H1 (cell line): ENCODE results near the gene CENPP. TPM values are rescaled to one million over a fixed set of nuclear protein-coding genes. Genes with fewer than 3 reads are reported as not detected.

Experiments used
- CTCF ChIA-PET: fragments of 300-600 bp; sonication (Branson Sonifier 250); formaldehyde crosslinking; loops from one replicate; lab custom pipeline; 2021; ENCODE audit not compliant: partially characterized antibody; lab: Charles Lee
- POLR2A ChIA-PET: fragments of 300-600 bp; sonication (Branson Sonifier 250); formaldehyde crosslinking; loops from one replicate; lab custom pipeline; 2021; ENCODE audit warnings: inconsistent platforms; ENCODE audit not compliant: partially characterized antibody; lab: Charles Lee
- DNase-seq, 2 experiments: peaks; one replicate each; pipeline versions ENCODE4 v3.0.0 to v3.0.0-alpha.2; 2010 to 2022; ENCODE audit warnings: low spot score in 2 of 2, low read depth in 1 of 2, mixed read lengths in 1 of 2
- FAIRE-seq: peaks from 2 replicates; lab custom pipeline; 2011; peaks lifted over from hg19 to GRCh38; lab: Jason Lieb, UNC
- H2AFZ ChIP-seq: 2 replicates; pipeline ENCODE4 v1.8.1; 2012; ENCODE audit warnings: low read length, inconsistent platforms
- H2AK5ac ChIP-seq: 2 replicates; pipeline ENCODE4 v1.6.1; 2013; ENCODE audit warnings: low read depth, low read length
- H2BK120ac ChIP-seq: replicated peaks from 2 replicates; pipeline ENCODE3; 2013; ENCODE audit warnings: low read depth, low read length, inconsistent platforms
- H2BK12ac ChIP-seq: 2 replicates; pipeline ENCODE4 v1.6.1; 2013; ENCODE audit warnings: low read depth, low read length
- H2BK15ac ChIP-seq: 2 replicates; pipeline ENCODE4 v1.6.1; 2013; ENCODE audit warnings: low read length
- H2BK20ac ChIP-seq: 2 replicates; pipeline ENCODE4 v1.6.1; 2013; ENCODE audit warnings: low read length
- H2BK5ac ChIP-seq: 2 replicates; pipeline ENCODE4 v1.6.1; 2013; ENCODE audit warnings: low read depth, low read length
- H3K14ac ChIP-seq: 2 replicates; pipeline ENCODE4 v1.6.1; 2013; ENCODE audit warnings: inconsistent platforms; ENCODE audit not compliant: insufficient read length
- H3K18ac ChIP-seq: 2 replicates; pipeline ENCODE4 v1.6.1; 2013; ENCODE audit warnings: low read length; ENCODE audit errors: extremely low read depth
- H3K23ac ChIP-seq: 2 replicates; pipeline ENCODE4 v1.6.1; 2013; ENCODE audit warnings: inconsistent platforms; ENCODE audit not compliant: insufficient read length
- H3K23me2 ChIP-seq: 2 replicates; pipeline ENCODE4 v1.6.1; 2013; ENCODE audit warnings: low read depth, low read length
- H3K27ac ChIP-seq: 2 replicates; pipeline ENCODE4 v1.6.1; 2011; ENCODE audit warnings: low read depth, low read length, inconsistent platforms
- H3K27me3 ChIP-seq, 4 experiments: replicated peaks in 1 of 4; 1 replicate in 1 of 4; 2 replicates in 3 of 4; pipeline versions ENCODE4 v1.6.1 to v1.8.1; 2011 to 2013; ENCODE audit warnings: low read length in 3 of 4, mild to moderate bottlenecking in 3 of 4, inconsistent platforms in 2 of 4, mixed read lengths in 2 of 4, moderate library complexity in 1 of 4; ENCODE audit not compliant: control insufficient read depth in 3 of 4, insufficient read depth in 3 of 4; ENCODE audit errors: extremely low read depth in 1 of 4
- H3K36me3 ChIP-seq, 4 experiments: 2 replicates each; pipeline versions ENCODE4 v1.6.1 to v1.8.1; 2011 to 2013; ENCODE audit warnings: mild to moderate bottlenecking in 4 of 4, low read length in 3 of 4, moderate library complexity in 2 of 4, control low read depth in 1 of 4, inconsistent platforms in 1 of 4; ENCODE audit not compliant: insufficient read depth in 4 of 4, control insufficient read depth in 2 of 4
- H3K4ac ChIP-seq: replicated peaks from 2 replicates; pipeline ENCODE3; 2013; ENCODE audit warnings: low read length, low read depth, mixed read lengths, inconsistent platforms; ENCODE audit not compliant: insufficient read length
- H3K4me1 ChIP-seq, 4 experiments: replicated peaks in 1 of 4; 1 replicate in 1 of 4; 2 replicates in 3 of 4; pipeline versions ENCODE4 v1.6.1 to v1.8.1; 2011 to 2013; ENCODE audit warnings: low read length in 3 of 4, inconsistent platforms in 2 of 4, mixed read lengths in 1 of 4; ENCODE audit not compliant: insufficient read depth in 4 of 4, control insufficient read depth in 3 of 4
- H3K4me2 ChIP-seq, 2 experiments: 2 replicates each; pipeline versions ENCODE4 v1.6.1 to v1.8.1; 2011 to 2013; ENCODE audit warnings: low read depth in 2 of 2, low read length in 2 of 2, control low read depth in 1 of 2, inconsistent platforms in 1 of 2, mild to moderate bottlenecking in 1 of 2; ENCODE audit not compliant: insufficient read depth in 1 of 2
- H3K4me3 ChIP-seq, 4 experiments: fragments of 200-600, 300-600 bp in 1 of 4; sonication (generic), shearing (Covaris generic), sonication (Bioruptor Twin) in 1 of 4; 2 replicates each; pipeline versions ENCODE4 v1.5.1 to v1.8.1; 2011 to 2016; ENCODE audit warnings: low read length in 4 of 4, low read depth in 3 of 4, control low read depth in 2 of 4, inconsistent platforms in 2 of 4, mild to moderate bottlenecking in 2 of 4, mixed read lengths in 1 of 4, moderate library complexity in 1 of 4; ENCODE audit not compliant: insufficient read depth in 2 of 4; ENCODE audit errors: extremely low read depth in 1 of 4
- H3K56ac ChIP-seq: replicated peaks from 2 replicates; pipeline ENCODE3; 2013; ENCODE audit warnings: low read depth, mild to moderate bottlenecking, mixed read lengths, low read length, inconsistent platforms; ENCODE audit not compliant: insufficient read length
- H3K79me1 ChIP-seq: 2 replicates; pipeline ENCODE4 v1.6.1; 2013; ENCODE audit warnings: low read depth, low read length, control low read depth
- H3K79me2 ChIP-seq, 2 experiments: 2 replicates each; pipeline versions ENCODE4 v1.6.1 to v1.8.1; 2012 to 2013; ENCODE audit warnings: low read length in 2 of 2, mild to moderate bottlenecking in 2 of 2, inconsistent platforms in 1 of 2; ENCODE audit not compliant: insufficient read depth in 2 of 2, control insufficient read depth in 1 of 2
- H3K9ac ChIP-seq, 4 experiments: replicated peaks in 1 of 4; 1 replicate in 1 of 4; 2 replicates in 3 of 4; pipeline versions ENCODE4 v1.6.1 to v1.8.1; 2011 to 2013; ENCODE audit warnings: low read depth in 3 of 4, low read length in 3 of 4, control low read depth in 2 of 4, mild to moderate bottlenecking in 2 of 4, moderate library complexity in 2 of 4, inconsistent platforms in 1 of 4; ENCODE audit errors: extremely low read depth in 1 of 4
- H3K9me3 ChIP-seq, 2 experiments: 2 replicates each; pipeline versions ENCODE4 v1.6.1 to v1.8.1; 2012 to 2013; ENCODE audit warnings: mild to moderate bottlenecking in 2 of 2, moderate library complexity in 2 of 2, control low read depth in 1 of 2, inconsistent platforms in 1 of 2, low read depth in 1 of 2, low read length in 1 of 2, mixed read lengths in 1 of 2; ENCODE audit not compliant: insufficient read depth in 2 of 2
- H4K20me1 ChIP-seq, 2 experiments: replicated peaks in 1 of 2; 2 replicates each; pipeline versions ENCODE3 to v1.8.1; 2011 to 2013; ENCODE audit warnings: inconsistent platforms in 2 of 2, low read length in 2 of 2, mild to moderate bottlenecking in 1 of 2; ENCODE audit not compliant: insufficient read depth in 2 of 2, control insufficient read depth in 1 of 2
- H4K5ac ChIP-seq: 2 replicates; pipeline ENCODE4 v1.6.1; 2013; ENCODE audit warnings: low read length, low read depth, mixed read lengths, inconsistent platforms; ENCODE audit not compliant: insufficient read length
- H4K8ac ChIP-seq: 2 replicates; pipeline ENCODE4 v1.8.0; 2013; ENCODE audit warnings: mild to moderate bottlenecking, moderate library complexity, low read length, inconsistent platforms; ENCODE audit not compliant: insufficient read depth; ENCODE audit errors: extremely low read depth
- H4K91ac ChIP-seq: replicated peaks from 2 replicates; pipeline ENCODE3; 2013; ENCODE audit warnings: low read length, mixed read lengths, inconsistent platforms; ENCODE audit not compliant: insufficient read length
- BACH1 ChIP-seq: IDR thresholded peaks from 2 replicates; pipeline ENCODE4 v1.6.1; 2012; ENCODE audit warnings: low read length, improper control_type of control experiment
- CBX8 ChIP-seq: fragments of 300-800, 300-1000 bp; sonication (generic); IDR thresholded peaks from 2 replicates; pipeline ENCODE4 v1.7.1; 2016; ENCODE audit warnings: low read depth, low read length, borderline replicate concordance
- CEBPB ChIP-seq: IDR thresholded peaks from 2 replicates; pipeline ENCODE4 v1.6.1; 2012; ENCODE audit warnings: low read depth, low read length
- CTCF ChIP-seq, 3 experiments: IDR thresholded peaks; 1 replicate in 2 of 3; 2 replicates in 1 of 3; pipeline versions ENCODE4 v1.5.1 to v1.6.1; 2011; ENCODE audit warnings: low read length in 3 of 3, mild to moderate bottlenecking in 3 of 3, inconsistent platforms in 2 of 3, low read depth in 1 of 3, moderate library complexity in 1 of 3; ENCODE audit not compliant: insufficient read depth in 1 of 3; ENCODE audit errors: control extremely low read depth in 1 of 3
- GABPA ChIP-seq: IDR thresholded peaks from 2 replicates; pipeline ENCODE4 v1.6.1; 2011; ENCODE audit warnings: mild to moderate bottlenecking, low read length, moderate library complexity, borderline replicate concordance; ENCODE audit not compliant: insufficient read depth
- GTF2F1 ChIP-seq: IDR thresholded peaks from 2 replicates; pipeline ENCODE4 v1.6.1; 2012; ENCODE audit warnings: low read depth, low read length, improper control_type of control experiment, borderline replicate concordance
- JUN ChIP-seq: IDR thresholded peaks from 2 replicates; pipeline ENCODE4 v1.6.1; 2011; ENCODE audit warnings: low read depth, mild to moderate bottlenecking, improper control_type of control experiment, low read length
- KDM5A ChIP-seq: fragments of 200-600 bp; IDR thresholded peaks from 2 replicates; pipeline ENCODE4 v1.7.1; 2012; ENCODE audit warnings: mild to moderate bottlenecking, low read length, inconsistent platforms, mixed read lengths
- PHF8 ChIP-seq: fragments of 200-600 bp; sonication (generic); conservative IDR thresholded peaks from 2 replicates; pipeline ENCODE4 v1.7.1; 2012; ENCODE audit warnings: low read depth, mild to moderate bottlenecking, inconsistent platforms, low read length, moderate library complexity
- SIRT6 ChIP-seq: IDR thresholded peaks from one replicate; pipeline ENCODE4 v1.7.1; 2012; ENCODE audit warnings: low read length, inconsistent platforms
- TBP ChIP-seq: IDR thresholded peaks from 2 replicates; pipeline ENCODE4 v1.6.1; 2011; ENCODE audit warnings: low read depth, low read length, improper control_type of control experiment
- WGBS, 2 experiments: shearing (Covaris generic) in 1 of 2; methylation state at CpG; one replicate each; pipeline versions ENCODE4 v1.1.6 to v1.1.7; 2013 to 2015; ENCODE audit warnings: low lambda C conversion rate in 2 of 2, mixed read lengths in 2 of 2, inconsistent platforms in 1 of 2, low coverage in 1 of 2, missing lambda C conversion rate in 1 of 2; ENCODE audit not compliant: insufficient replicate concordance in 2 of 2, insufficient coverage in 1 of 2, insufficient read length in 1 of 2; ENCODE audit errors: extremely low coverage in 1 of 2, missing lambda C conversion rate in 1 of 2; 5-methylcytosine and 5-hydroxymethylcytosine counted together
- polyA plus RNA-seq, 7 experiments: library from polyadenylated mRNA; depleted of rRNA in 3 of 7; stranded (reverse) in 5 of 7; unstranded in 2 of 7; fragments of >200 nt in 5 of 7; fragments of 200-250 nt in 2 of 7; gene quantifications; 1 replicate in 5 of 7; 2 replicates in 1 of 7; 4 replicates in 1 of 7; pipeline versions ENCODE4 v1.2.1 to v1.2.3, GENCODE V29; 2011 to 2013; ENCODE audit warnings: missing spikeins in 2 of 7, mixed read lengths in 2 of 7
- total RNA-seq: library from RNA; stranded (reverse); fragmentation: NEBNext Ultra II Directional; extraction: Animal tissue kit (Norgen Biotek cat#: 25700); gene quantifications from 2 replicates; pipeline ENCODE4 v1.2.1, GENCODE V29; 2021

The CENPP gene
- total and polyA plus RNA-seq, 2 of the 8 experiments (the other 6 are each of a cell fraction or from before 2014, with no cell fraction given): 2.7 to 10.8 TPM

DNA sequence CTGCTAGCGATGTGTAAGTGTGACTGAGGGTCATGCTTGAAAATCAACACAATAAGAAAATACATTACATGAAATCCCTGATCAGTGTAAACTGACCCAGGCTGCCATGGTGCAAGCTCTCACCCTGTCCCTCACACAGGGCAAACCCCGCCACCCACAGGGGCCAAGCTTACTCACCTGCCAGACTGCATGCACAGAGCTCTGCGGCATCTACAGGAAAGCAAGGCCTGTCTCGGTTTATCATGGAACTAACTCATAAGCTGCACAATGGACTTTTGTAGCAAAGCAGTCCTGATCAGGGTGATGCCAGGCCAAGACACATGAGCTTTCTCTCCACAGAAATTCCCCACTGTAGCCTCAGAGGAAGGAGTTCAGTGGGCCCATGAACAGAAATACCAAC is 334.5 kb downstream of the CENPP start:
- ChIA-PET POLR2A (interaction anchor here (1.0 to 1.1 kb wide), 2 partner anchors 10 to 371 kb away, joined by 3 to 5 read pairs; partner anchors contain the start of gene IPPK), CTCF (interaction anchor here (0.9 to 3.4 kb wide), 9 partner anchors 8 to 204 kb away, joined by 3 to 13 read pairs (median 3); partner anchors contain the start of gene IPPK)
- Histone ChIP-seq H3K23ac (no peak overlapping the region), H2BK5ac (no peak overlapping the region), H3K9me3 (no peaks in the 10 kb centered on the region), H3K56ac (no peak overlapping the region), H3K27ac (no peak overlapping the region), H3K18ac (no peak overlapping the region), H4K8ac (no peak overlapping the region), H3K9ac (no peak overlapping the region; a peak in 1 of 7 replicates), H2AFZ (no peak overlapping the region), H4K91ac (no peak overlapping the region), H3K4ac (no peak overlapping the region), H2BK120ac (no peak overlapping the region), H3K4me3 (no peak overlapping the region), H3K23me2 (no peaks in the 10 kb centered on the region), H3K36me3 (peaks cover 0 to 4% (median 0%) of the 10 kb centered on the region in 4 experiments; a peak in 1 of 8 replicates), H4K5ac (no peak overlapping the region), H2BK15ac (no peak overlapping the region), H3K4me1 (peaks cover 0 to 14% (median 8%) of the 10 kb centered on the region in 4 experiments; a peak in 4 of 7 replicates), H2BK12ac (no peak overlapping the region), H3K27me3 (no peaks in the 10 kb centered on the region), H4K20me1 (peaks cover 4 to 17% of the 10 kb centered on the region in 2 experiments), H3K79me1 (peaks cover 23% of the 10 kb centered on the region), H3K79me2 (peaks cover 0 to 47% of the 10 kb centered on the region in 2 experiments; a peak in 3 of 4 replicates), H2AK5ac (no peak overlapping the region), H2BK20ac (no peak overlapping the region), H3K14ac (no peak overlapping the region), H3K4me2 (no peak overlapping the region)
- 85% methylated on average over 4 of the region's 4 CpGs; no CpG with 5 or more reads in 1 of the 2 experiments for WGBS, 2 experiments
- FAIRE-seq (no peak), DNase-seq (no peak)
- no peak for TF ChIP-seq GABPA
- no peak for TF ChIP-seq BACH1
- TF ChIP-seq CEBPB: no peak
- no peak for TF ChIP-seq JUN
- TF ChIP-seq SIRT6: no peak
- TF ChIP-seq GTF2F1: no peak
- TF ChIP-seq KDM5A: no peak
- TF ChIP-seq CBX8: no peak
- TF ChIP-seq TBP: no peak
- no peak for TF ChIP-seq CTCF (IDR thresholded peaks at IDR 0.05; ENCODE audit: control extremely low read depth in 1 of 3, insufficient read depth in 1 of 3, low read depth in 1 of 3, low read length in 3 of 3)
- no peak for TF ChIP-seq PHF8
